DOHH2 (cell line): ENCODE data around the gene NAPEPLD.
A peak's percentile ranks its signal among the peaks of the same experiment; 100 is the strongest.
"Not testable (repeated sequence)": the region's sequence is repeated elsewhere in the genome, so short reads cannot be mapped to it uniquely, and the experiment has no call there.

Source experiments
- H3F3A ChIP-seq: fragments of 200-600 bp; sonication (generic), shearing (Covaris generic); 2 replicates; pipeline ENCODE4 v1.6.0; 2016; ENCODE audit warnings: antibody characterized with exemption, mild to moderate bottlenecking; ENCODE audit not compliant: control insufficient read depth, insufficient read depth
- H3K27ac ChIP-seq: fragments of 200-600 bp; sonication (generic); 2 replicates; pipeline ENCODE4 v1.5.1; 2014; ENCODE audit warnings: low read depth, mild to moderate bottlenecking, low read length, moderate library complexity
- H3K27me3 ChIP-seq: fragments of 200-600 bp; sonication (generic); 2 replicates; pipeline ENCODE4 v1.6.1; 2014; ENCODE audit warnings: mild to moderate bottlenecking, low read length, mixed read lengths; ENCODE audit not compliant: control insufficient read depth
- H3K36me3 ChIP-seq: fragments of 200-600 bp; sonication (generic); 2 replicates; pipeline ENCODE4 v1.6.1; 2014; ENCODE audit warnings: mild to moderate bottlenecking, low read length, moderate library complexity, mixed read lengths; ENCODE audit not compliant: control insufficient read depth
- H3K4me1 ChIP-seq: fragments of 200-600 bp; sonication (generic); 2 replicates; pipeline ENCODE4 v1.6.1; 2014; ENCODE audit warnings: mild to moderate bottlenecking, low read length, mixed read lengths; ENCODE audit not compliant: control insufficient read depth
- H3K4me2 ChIP-seq: fragments of 200-600 bp; sonication (generic); 2 replicates; pipeline ENCODE4 v1.6.0; 2014; ENCODE audit warnings: mild to moderate bottlenecking, low read length, moderate library complexity
- H3K4me3 ChIP-seq: fragments of 200-600 bp; sonication (generic); 2 replicates; pipeline ENCODE4 v1.5.1; 2014; ENCODE audit warnings: mild to moderate bottlenecking, low read length, mixed read lengths
- H3K79me2 ChIP-seq: fragments of 200-600 bp; sonication (generic); 2 replicates; pipeline ENCODE4 v1.6.1; 2014; ENCODE audit warnings: mild to moderate bottlenecking, low read length, mixed read lengths; ENCODE audit not compliant: control insufficient read depth
- H3K9me2 ChIP-seq: fragments of 200-600 bp; sonication (generic); replicated peaks from 2 replicates; pipeline ENCODE4 v1.6.1; 2014; ENCODE audit warnings: mild to moderate bottlenecking, low read length, mixed read lengths; ENCODE audit not compliant: control insufficient read depth
- H3K9me3 ChIP-seq: fragments of 200-600 bp; sonication (generic); 2 replicates; pipeline ENCODE4 v1.6.1; 2014; ENCODE audit warnings: antibody characterized with exemption, low read length, mixed read lengths; ENCODE audit not compliant: control insufficient read depth, insufficient read depth
- H4K20me1 ChIP-seq: fragments of 200-600 bp; sonication (generic); 2 replicates; pipeline ENCODE4 v1.6.0; 2014; ENCODE audit warnings: low read depth, mild to moderate bottlenecking, antibody characterized with exemption, low read length, moderate library complexity; ENCODE audit not compliant: control insufficient read depth, insufficient read depth
- CTCF ChIP-seq: fragments of 200-600 bp; sonication (generic); IDR thresholded peaks from one replicate; pipeline ENCODE4 v1.5.1; 2014; ENCODE audit warnings: antibody characterized with exemption, mild to moderate bottlenecking, low read depth, low read length; ENCODE audit not compliant: poor library complexity, severe bottlenecking
- EZH2phosphoT487 ChIP-seq: fragments of 200-600 bp; sonication (generic); IDR thresholded peaks from 2 replicates; pipeline ENCODE4 v1.6.1; 2017; ENCODE audit warnings: borderline replicate concordance, mild to moderate bottlenecking, antibody characterized with exemption, low read length, moderate library complexity, mixed read lengths

NAPEPLD gene

DNA sequence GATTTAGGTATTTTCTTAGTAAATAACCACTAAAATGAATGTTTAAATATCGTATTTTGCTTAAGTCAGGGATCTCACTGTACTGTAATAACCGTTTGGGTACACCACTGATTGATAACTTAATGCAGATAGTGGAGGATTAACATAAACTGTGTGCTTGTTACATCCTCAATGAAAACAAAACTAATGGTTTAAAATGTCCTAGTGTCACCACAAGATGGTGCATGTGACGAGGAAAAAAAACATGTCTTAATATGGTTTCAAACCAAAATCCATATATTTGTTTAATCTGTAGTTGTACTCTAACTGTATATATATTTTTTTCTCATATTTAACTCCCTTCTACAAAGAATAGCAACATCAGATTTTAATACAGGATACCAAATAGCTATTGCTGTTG is 54.8 kb downstream of the NAPEPLD start:
- no peaks in the 10 kb centered on the region for H3K4me1 ChIP-seq
- no peaks in the 10 kb centered on the region for H3K79me2 ChIP-seq
- peaks cover 61% of the 10 kb centered on the region for H3K36me3 ChIP-seq
- no peaks in the 10 kb centered on the region for H3K9me2 ChIP-seq
- no peak overlapping the region for H3K4me3 ChIP-seq
- no peaks in the 10 kb centered on the region for H3K9me3 ChIP-seq
- H3K27me3 ChIP-seq: no peaks in the 10 kb centered on the region
- no peak overlapping the region for H3K4me2 ChIP-seq
- TF ChIP-seq EZH2phosphoT487 (no peak), CTCF (peak; percentile 32)
- H3F3A ChIP-seq: peaks cover 10% of the 10 kb centered on the region; the same call in 1 of the 2 replicates
- H3K27ac ChIP-seq: no peak overlapping the region
- no peaks in the 10 kb centered on the region for H4K20me1 ChIP-seq

- Histone ChIP-seq H3K4me3 (no peak overlapping the region), H3K79me2 (no peaks in the 10 kb centered on the region), H3K4me1 (no peaks in the 10 kb centered on the region), H3K27me3 (no peaks in the 10 kb centered on the region), H3K9me3 (no peaks in the 10 kb centered on the region), H3F3A (peaks cover 10% of the 10 kb centered on the region; the same call in 1 of the 2 replicates), H4K20me1 (no peaks in the 10 kb centered on the region), H3K27ac (no peak overlapping the region), H3K36me3 (peaks cover 67% of the 10 kb centered on the region), H3K4me2 (no peak overlapping the region), H3K9me2 (no peaks in the 10 kb centered on the region)
- TF ChIP-seq CTCF: no peak
- TF ChIP-seq EZH2phosphoT487: no peak
Observed at GRCh38 chr7:103093429-103093828, 55.5 kb downstream of the NAPEPLD start.

- H3K4me2 ChIP-seq, H3K79me2 ChIP-seq, H3K9me3 ChIP-seq, H3K4me1 ChIP-seq, H3K4me3 ChIP-seq, H3K9me2 ChIP-seq, H3K27me3 ChIP-seq, H3K27ac ChIP-seq, H4K20me1 ChIP-seq, H3F3A ChIP-seq: not testable (repeated sequence)
- H3K36me3 ChIP-seq: peaks cover 72% of the 10 kb centered on the region
Observed at GRCh38 chr7:103092321-103092720, 56.6 kb downstream of the NAPEPLD start.

DNA sequence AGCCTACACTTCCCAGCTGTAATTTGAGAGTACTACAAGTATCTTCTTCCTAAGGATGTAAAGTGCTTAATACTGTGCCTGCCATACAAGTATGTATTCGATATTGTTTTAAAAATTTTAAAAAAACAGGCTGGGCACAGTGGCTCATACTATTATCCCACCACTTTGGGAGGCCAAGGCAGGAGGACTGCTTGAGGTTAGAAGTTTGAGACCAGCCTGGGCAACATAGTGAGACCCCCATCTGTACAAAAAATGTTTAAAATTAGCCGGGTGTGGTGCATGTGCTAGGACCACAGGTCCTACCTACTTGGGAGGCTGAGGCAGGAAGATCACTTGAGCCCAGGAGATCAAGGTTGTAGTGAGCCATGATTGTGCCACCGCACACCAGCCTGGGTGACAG is 65.7 kb downstream of the NAPEPLD start:
- H3K27ac ChIP-seq: no peak overlapping the region
- H3K9me3 ChIP-seq: no peaks in the 10 kb centered on the region
- peaks cover 40% of the 10 kb centered on the region for H3K79me2 ChIP-seq
- H3K4me1 ChIP-seq: peaks cover 11% of the 10 kb centered on the region
- TF ChIP-seq CTCF (no peak), EZH2phosphoT487 (no peak)
- H4K20me1 ChIP-seq: no peaks in the 10 kb centered on the region
- no peaks in the 10 kb centered on the region for H3K27me3 ChIP-seq
- H3K4me3 ChIP-seq: no peak overlapping the region
- no peak overlapping the region for H3K4me2 ChIP-seq
- H3F3A ChIP-seq: 0 out of 2 replicates have a peak, but pooled peaks cover 2% of the 10 kb centered on the region
- peaks cover 72% of the 10 kb centered on the region for H3K36me3 ChIP-seq
- no peaks in the 10 kb centered on the region for H3K9me2 ChIP-seq
